IMR-90 (cell line): ENCODE measurements around the gene NKD1. TPM values are rescaled to one million over a fixed set of nuclear protein-coding genes. Genes with fewer than 3 reads are reported as not detected.

Source experiments
- ATAC-seq: fragments of 200-7000 bp; cut with Tn5 transposase; 2 replicates; pipeline ENCODE4 v1.9.1; 2020; ENCODE audit warnings: low read depth, mild to moderate bottlenecking, moderate library complexity
- BruUV-seq: library from RNA; stranded (reverse); fragments of 400-500 nt; replicated peaks from 2 replicates; lab custom pipeline; 2021; lab: Mats Ljungman, UMichigan
- CTCF ChIA-PET: fragments of 300-600 bp; formaldehyde crosslinking; extraction: SDS; loops from one replicate; lab custom pipeline; 2021; ENCODE audit warnings: antibody characterized with exemption; lab: Yijun Ruan, JAX
- POLR2A ChIA-PET: fragments of 300-600 bp; sonication (Branson Sonifier 250); formaldehyde crosslinking; loops from one replicate; lab custom pipeline; 2022; ENCODE audit warnings: antibody characterized with exemption; ENCODE audit not compliant: unreplicated experiment; lab: Charles Lee
- DNase-seq: peaks from one replicate; pipeline ENCODE4 v3.0.0; 2013
- H2AFZ ChIP-seq: replicated peaks from 2 replicates; pipeline ENCODE3; 2013; ENCODE audit warnings: low read length, mild to moderate bottlenecking; ENCODE audit not compliant: poor library complexity
- H2AK5ac ChIP-seq: 2 replicates; pipeline ENCODE4 v1.6.1; 2013; ENCODE audit warnings: low read depth, low read length, inconsistent platforms
- H2AK9ac ChIP-seq: replicated peaks from 2 replicates; pipeline ENCODE3; 2013; ENCODE audit warnings: mild to moderate bottlenecking, low read depth, low read length, moderate library complexity; ENCODE audit not compliant: poor library complexity
- H2BK120ac ChIP-seq: 2 replicates; pipeline ENCODE4 v1.6.1; 2013; ENCODE audit warnings: low read depth, low read length, inconsistent platforms
- H2BK15ac ChIP-seq: 3 replicates; pipeline ENCODE4 v1.6.1; 2013; ENCODE audit warnings: low read depth, low read length, inconsistent platforms
- H2BK20ac ChIP-seq: 2 replicates; pipeline ENCODE4 v1.6.1; 2013; ENCODE audit warnings: low read depth, mild to moderate bottlenecking, inconsistent platforms, low read length, moderate library complexity
- H2BK5ac ChIP-seq: 2 replicates; pipeline ENCODE4 v1.6.1; 2013; ENCODE audit warnings: mild to moderate bottlenecking, low read depth, low read length, inconsistent platforms; ENCODE audit not compliant: poor library complexity, severe bottlenecking
- H3K14ac ChIP-seq: replicated peaks from 2 replicates; pipeline ENCODE4 v1.6.1; 2013; ENCODE audit warnings: low read depth, low read length, inconsistent platforms
- H3K18ac ChIP-seq: 2 replicates; pipeline ENCODE4 v1.6.1; 2013; ENCODE audit warnings: low read depth, low read length, control low read depth
- H3K23ac ChIP-seq: 2 replicates; pipeline ENCODE4 v1.6.1; 2013; ENCODE audit warnings: low read depth, low read length, inconsistent platforms
- H3K27ac ChIP-seq: 2 replicates; pipeline ENCODE4 v1.5.1; 2013; ENCODE audit warnings: mild to moderate bottlenecking, control low read depth, low read length; ENCODE audit not compliant: insufficient read depth
- H3K27me3 ChIP-seq: 2 replicates; pipeline ENCODE4 v1.6.1; 2013; ENCODE audit warnings: low read length; ENCODE audit not compliant: control insufficient read depth, insufficient read depth
- H3K36me3 ChIP-seq: 2 replicates; pipeline ENCODE4 v1.6.1; 2013; ENCODE audit warnings: low read length, mixed read lengths; ENCODE audit not compliant: control insufficient read depth, insufficient read depth
- H3K4ac ChIP-seq: 2 replicates; pipeline ENCODE4 v1.6.1; 2013; ENCODE audit warnings: low read depth, low read length, inconsistent platforms
- H3K4me1 ChIP-seq: 2 replicates; pipeline ENCODE4 v1.6.1; 2013; ENCODE audit warnings: low read length, mixed read lengths; ENCODE audit not compliant: control insufficient read depth, insufficient read depth
- H3K4me2 ChIP-seq: 2 replicates; pipeline ENCODE4 v1.6.1; 2013; ENCODE audit warnings: low read depth, mild to moderate bottlenecking, control low read depth, low read length, moderate library complexity
- H3K4me3 ChIP-seq: 2 replicates; pipeline ENCODE4 v1.5.1; 2013; ENCODE audit warnings: low read depth, mild to moderate bottlenecking, control low read depth, low read length, moderate library complexity; ENCODE audit not compliant: insufficient read depth
- H3K56ac ChIP-seq: 2 replicates; pipeline ENCODE4 v1.6.1; 2013; ENCODE audit warnings: low read length, inconsistent platforms; ENCODE audit not compliant: insufficient read depth; ENCODE audit errors: extremely low read depth
- H3K79me1 ChIP-seq, 2 experiments: 2 replicates each; pipeline ENCODE4 v1.6.1; 2013; ENCODE audit warnings: low read length in 2 of 2, inconsistent platforms in 1 of 2, low read depth in 1 of 2
- H3K9ac ChIP-seq: 2 replicates; pipeline ENCODE4 v1.6.1; 2013; ENCODE audit warnings: low read depth, low read length, control low read depth
- H3K9me1 ChIP-seq: 2 replicates; pipeline ENCODE4 v1.6.1; 2013; ENCODE audit warnings: low read length, inconsistent platforms; ENCODE audit not compliant: insufficient read depth
- H3K9me3 ChIP-seq: 2 replicates; pipeline ENCODE4 v1.6.1; 2013; ENCODE audit warnings: low read length; ENCODE audit not compliant: control insufficient read depth, insufficient read depth
- H4K20me1 ChIP-seq: 2 replicates; pipeline ENCODE4 v1.6.1; 2013; ENCODE audit warnings: low read length, inconsistent platforms; ENCODE audit not compliant: insufficient read depth
- H4K5ac ChIP-seq: 2 replicates; pipeline ENCODE4 v1.6.1; 2013; ENCODE audit warnings: mild to moderate bottlenecking, low read depth, low read length, control low read depth
- H4K8ac ChIP-seq, 2 experiments: 2 replicates each; pipeline ENCODE4 v1.6.1; 2013; ENCODE audit warnings: low read depth in 2 of 2, low read length in 2 of 2, control low read depth in 1 of 2, inconsistent platforms in 1 of 2
- H4K91ac ChIP-seq: 2 replicates; pipeline ENCODE4 v1.6.1; 2013; ENCODE audit warnings: low read depth, low read length, inconsistent platforms; ENCODE audit not compliant: insufficient read depth
- MAFK ChIP-seq: IDR thresholded peaks from 2 replicates; pipeline ENCODE4 v1.6.1; 2012; ENCODE audit warnings: low read depth, low read length, improper control_type of control experiment
- MXI1 ChIP-seq: IDR thresholded peaks from 2 replicates; pipeline ENCODE4 v1.6.1; 2012; ENCODE audit warnings: low read depth, mild to moderate bottlenecking, low read length, moderate library complexity, borderline replicate concordance
- RCOR1 ChIP-seq: IDR thresholded peaks from 2 replicates; pipeline ENCODE4 v1.6.1; 2012; ENCODE audit warnings: mild to moderate bottlenecking, low read length, improper control_type of control experiment; ENCODE audit not compliant: insufficient replicate concordance
- WGBS, 2 experiments: methylation state at CpG; one replicate each; pipeline versions ENCODE4 v1.1.5 to v1.1.7; 2013; ENCODE audit warnings: missing lambda C conversion rate in 2 of 2; ENCODE audit not compliant: insufficient read length in 1 of 2; ENCODE audit errors: extremely low coverage in 2 of 2; 5-methylcytosine and 5-hydroxymethylcytosine counted together
- dilution Hi-C: fragments of 300-500 bp; cut with HindIII; formaldehyde crosslinking; loops from one replicate; pipeline ENCODE4 v1.14.3; 2018; ENCODE audit warnings: low sequenced_read_pairs; ENCODE audit not compliant: unreplicated experiment
- in situ Hi-C: fragments of 300-500 bp; cut with MboI; formaldehyde crosslinking; loops from 3 replicates; pipeline ENCODE4 v1.14.3; 2019; ENCODE audit warnings: low sequenced_read_pairs, inconsistent platforms, mixed read lengths
- intact Hi-C: fragments of 100-400 bp; cut with micrococcal nuclease; formaldehyde crosslinking; loops from 2 replicates; pipeline ENCODE4 v1.10.0; 2022
- polyA plus RNA-seq, 3 experiments: library from polyadenylated mRNA; depleted of rRNA; stranded (reverse); fragments of >200 nt; gene quantifications; 2 replicates each; pipeline ENCODE4 v1.2.3, GENCODE V29; 2012; ENCODE audit warnings: low replicate concordance in 1 of 3
- total RNA-seq: library from RNA; depleted of rRNA; stranded (reverse); fragments of >200 nt; gene quantifications from 2 replicates; pipeline ENCODE4 v1.2.3, GENCODE V29; 2012

Gene NKD1
- total and polyA plus RNA-seq, 2 of the 4 experiments (the other 2 are of a cell fraction): not detected

DNA sequence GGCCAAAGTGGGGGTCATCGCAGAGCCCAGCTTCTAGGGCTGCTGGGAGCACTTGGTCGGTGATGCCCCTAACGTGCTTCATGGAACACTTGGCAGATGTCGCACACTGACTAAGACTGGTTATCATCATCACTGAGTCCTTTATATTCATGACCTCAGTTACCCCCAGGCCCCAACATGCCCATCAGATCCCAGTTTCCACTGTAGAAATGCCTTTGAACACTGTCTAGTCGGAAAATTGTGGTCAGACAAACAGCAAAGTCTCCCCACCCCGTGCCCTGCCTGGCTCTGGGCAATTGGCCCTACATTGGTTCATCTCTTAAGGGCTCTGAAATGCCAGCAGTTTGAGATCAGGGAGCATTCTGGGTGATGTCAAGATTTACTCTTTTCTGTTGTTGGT is 51.3 kb downstream of the NKD1 start:
- H3K4ac ChIP-seq: no peak overlapping the region
- WGBS, 2 experiments: 57% methylated on average over 4 of the region's 6 CpGs; no CpG with 5 or more reads in 1 of the 2 experiments
- H2BK120ac ChIP-seq: no peak overlapping the region
- H3K79me1 ChIP-seq: no peaks in the 10 kb centered on the region
- ATAC-seq (no peak), DNase-seq (no peak)
- peaks cover 10% of the 10 kb centered on the region for H3K27me3 ChIP-seq
- dilution Hi-C loops: no loop called here
- no peak overlapping the region for H4K8ac ChIP-seq
- H2BK5ac ChIP-seq: no peak overlapping the region
- no peak overlapping the region for H2AK9ac ChIP-seq
- no peak overlapping the region for H3K18ac ChIP-seq
- no peak overlapping the region for H3K4me3 ChIP-seq
- BruUV-seq: no TSS peak
- no peaks in the 10 kb centered on the region for H3K9me1 ChIP-seq
- H2AFZ ChIP-seq: no peak overlapping the region
- H4K20me1 ChIP-seq: no peaks in the 10 kb centered on the region
- no peak overlapping the region for H3K14ac ChIP-seq
- H3K27ac ChIP-seq: no peak overlapping the region
- POLR2A ChIA-PET: no interaction called here
- no peak overlapping the region for H4K5ac ChIP-seq
- CTCF ChIA-PET: no interaction called here
- H2BK15ac ChIP-seq: no peak overlapping the region
- H3K9me3 ChIP-seq: no peaks in the 10 kb centered on the region
- no peak overlapping the region for H3K4me2 ChIP-seq
- no peak for TF ChIP-seq RCOR1
- no peak for TF ChIP-seq MXI1
- TF ChIP-seq MAFK: no peak
- H4K91ac ChIP-seq: no peak overlapping the region
- no peak overlapping the region for H3K9ac ChIP-seq
- H3K36me3 ChIP-seq: no peaks in the 10 kb centered on the region
- intact Hi-C loops: no loop called here
- H3K23ac ChIP-seq: no peak overlapping the region
- in situ Hi-C loops: no loop called here
- no peak overlapping the region for H3K56ac ChIP-seq
- no peak overlapping the region for H2AK5ac ChIP-seq
- H3K4me1 ChIP-seq: no peaks in the 10 kb centered on the region
- H2BK20ac ChIP-seq: no peak overlapping the region
